GM18907 (cell line): ENCODE data around the gene NOL8.

ENCODE experiments used
- ATAC-seq: cut with Tn5 transposase; IDR thresholded peaks from one replicate; pipeline ENCODE4 v1.9.1; 2021; ENCODE audit warnings: mild to moderate bottlenecking, moderate library complexity; ENCODE audit not compliant: unreplicated experiment

NOL8 gene

DNA sequence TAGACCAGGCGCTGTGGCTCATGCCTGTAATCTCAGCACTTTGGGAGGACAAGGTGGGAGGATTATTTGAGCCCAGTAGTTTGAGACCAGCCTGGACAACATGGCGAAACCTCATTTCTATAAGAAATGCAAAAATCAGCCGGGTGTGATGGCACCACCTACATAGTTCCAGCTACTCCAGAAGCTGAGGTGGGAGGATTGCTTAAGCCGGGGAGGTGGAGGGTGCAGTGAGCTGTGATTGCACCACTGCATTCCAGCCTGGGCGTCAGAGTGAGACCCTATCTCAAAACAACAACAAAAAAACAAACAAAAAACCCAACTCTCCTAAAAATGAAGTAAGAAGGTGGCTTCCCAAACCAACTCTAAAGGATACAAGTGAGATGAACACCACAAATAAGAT is 54.6 kb downstream of the NOL8 start:
- ATAC-seq: no peak

DNA sequence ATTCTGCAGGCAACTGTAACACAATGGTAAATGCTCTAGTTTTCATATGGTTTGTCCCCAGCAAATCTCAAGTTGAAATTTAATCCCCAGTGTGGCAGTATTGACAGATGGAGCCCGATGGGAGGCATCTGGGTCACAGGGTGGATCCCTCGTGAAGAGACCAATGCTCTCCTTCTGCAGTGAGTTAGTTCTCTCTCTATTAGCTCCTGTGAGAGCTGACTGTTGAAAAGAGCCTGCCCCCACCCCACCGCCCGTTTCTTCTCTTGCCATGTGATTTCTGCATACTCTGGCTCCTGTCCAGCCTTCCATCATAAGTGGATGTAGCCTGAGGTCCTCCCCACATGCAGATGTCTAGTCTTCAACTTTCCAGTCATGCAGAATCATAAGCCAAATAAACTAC is 58.7 kb downstream of the NOL8 start:
- no peak for ATAC-seq

DNA sequence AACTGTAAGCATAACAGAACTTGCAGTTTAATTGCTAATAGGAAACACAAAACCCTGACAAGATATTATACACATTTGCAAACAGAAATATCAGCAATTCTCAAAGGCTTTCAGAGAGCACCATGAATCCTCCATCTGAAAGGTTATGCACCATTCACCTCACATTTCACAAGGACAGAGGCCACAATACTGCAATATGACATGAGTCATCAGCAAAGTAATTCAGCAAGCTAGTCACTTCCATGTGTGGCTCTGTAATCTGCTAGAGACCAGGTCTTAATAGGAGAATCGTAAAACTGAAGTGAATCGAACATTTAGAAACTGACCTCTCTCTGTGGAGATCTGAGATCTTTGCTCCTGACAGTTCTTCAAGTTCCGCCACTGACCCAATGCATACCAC is 60.0 kb downstream of the NOL8 start:
- no peak for ATAC-seq

DNA sequence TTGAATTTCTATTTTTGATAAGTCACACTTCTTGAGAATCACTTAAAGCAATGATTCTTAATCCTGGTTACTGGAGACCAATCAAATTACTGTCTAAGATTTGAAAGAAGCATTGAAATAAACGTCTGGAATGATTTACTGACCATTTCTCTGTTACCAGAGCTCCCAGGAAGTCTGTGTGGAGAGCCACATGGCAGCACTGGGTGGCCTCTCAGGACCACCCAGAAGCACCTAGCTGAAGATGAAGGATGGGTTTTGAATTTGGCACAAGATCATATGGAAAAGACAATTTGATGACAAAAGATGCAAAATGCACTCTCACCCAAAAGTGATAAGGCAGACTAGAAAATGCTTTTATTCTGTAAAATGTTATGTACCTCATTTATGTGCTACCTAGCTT is 62.0 kb downstream of the NOL8 start:
- ATAC-seq: no peak

- no peak for ATAC-seq
Observed at GRCh38 chr9:92257327-92257726, 67.8 kb downstream of the NOL8 start.

DNA sequence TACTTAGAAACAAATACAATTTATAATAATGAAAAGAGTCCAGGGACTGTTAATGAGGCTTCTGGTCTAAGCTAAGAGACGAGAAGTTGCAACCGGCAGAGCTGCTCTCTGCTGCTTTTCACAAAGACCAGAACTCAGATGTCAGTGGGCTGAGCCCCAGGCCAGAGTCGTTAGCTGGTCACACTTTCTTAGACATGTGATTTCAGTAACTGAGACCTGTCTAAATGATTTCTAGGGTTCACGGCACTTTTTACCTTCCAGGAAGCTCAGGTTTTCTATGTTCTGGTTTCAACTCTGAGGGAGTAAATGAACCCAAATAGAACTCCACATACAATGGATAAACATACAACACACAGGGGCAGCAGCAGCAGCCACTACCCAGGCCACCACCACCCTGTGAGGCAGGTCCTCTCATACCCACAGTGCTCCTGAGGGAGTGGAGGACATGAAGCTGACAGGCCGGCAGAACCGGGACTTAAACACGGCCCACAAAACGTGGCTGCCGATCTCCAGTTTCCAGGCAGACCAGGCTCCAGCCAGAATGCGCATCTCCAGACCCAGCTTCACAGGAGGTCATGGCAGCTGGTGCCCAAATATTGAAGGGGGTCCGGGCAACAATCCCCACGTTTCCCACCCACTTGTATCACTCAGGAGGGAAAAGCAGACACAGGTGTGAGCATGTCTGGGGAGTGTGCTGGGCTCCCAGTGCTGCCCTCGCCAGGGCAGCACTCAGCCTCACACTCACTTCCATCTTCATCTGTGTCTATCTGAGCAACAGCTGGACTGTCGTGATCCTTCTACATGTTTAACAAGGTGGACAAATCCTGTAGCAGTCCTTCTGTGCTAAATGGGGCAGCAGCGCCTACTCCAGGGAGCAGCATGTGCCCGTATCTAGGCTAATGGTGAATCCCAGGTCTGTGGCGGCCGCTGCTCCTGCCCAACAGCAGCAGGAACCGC is 70.5 kb downstream of the NOL8 start:
- no peak for ATAC-seq

DNA sequence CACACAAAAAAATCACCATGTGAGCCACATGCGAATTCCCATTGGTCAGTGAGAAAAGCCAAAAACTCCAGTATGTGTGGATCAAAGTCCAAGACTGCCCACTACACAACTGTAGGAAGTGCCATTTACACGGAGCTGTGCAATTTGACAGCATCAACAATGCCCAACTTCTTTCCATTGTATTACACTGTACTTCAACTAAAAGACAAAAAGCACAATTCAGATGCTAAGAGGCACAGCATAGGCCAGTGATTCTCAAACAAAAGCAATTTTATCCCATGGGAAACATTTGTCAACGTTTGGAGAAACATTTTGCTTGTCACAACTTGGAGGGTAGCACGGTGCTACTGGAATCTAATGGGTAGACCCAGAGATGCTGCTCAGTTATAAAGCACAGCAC is 71.5 kb downstream of the NOL8 start:
- no peak for ATAC-seq

GRCh38 chr9:92247981-92248380 is 77.2 kb downstream of the NOL8 start:
- no peak for ATAC-seq
